HG03108 (cell line): Measurements from ENCODE around the gene CTDP1.

Experiments
- ATAC-seq: cut with Tn5 transposase; IDR thresholded peaks from one replicate; pipeline ENCODE4 v1.9.1; 2021; ENCODE audit warnings: moderate library complexity; ENCODE audit not compliant: unreplicated experiment

Gene CTDP1

GRCh38 chr18:79790996-79791972 is 111.7 kb downstream of the CTDP1 start:
- no peak for ATAC-seq

DNA sequence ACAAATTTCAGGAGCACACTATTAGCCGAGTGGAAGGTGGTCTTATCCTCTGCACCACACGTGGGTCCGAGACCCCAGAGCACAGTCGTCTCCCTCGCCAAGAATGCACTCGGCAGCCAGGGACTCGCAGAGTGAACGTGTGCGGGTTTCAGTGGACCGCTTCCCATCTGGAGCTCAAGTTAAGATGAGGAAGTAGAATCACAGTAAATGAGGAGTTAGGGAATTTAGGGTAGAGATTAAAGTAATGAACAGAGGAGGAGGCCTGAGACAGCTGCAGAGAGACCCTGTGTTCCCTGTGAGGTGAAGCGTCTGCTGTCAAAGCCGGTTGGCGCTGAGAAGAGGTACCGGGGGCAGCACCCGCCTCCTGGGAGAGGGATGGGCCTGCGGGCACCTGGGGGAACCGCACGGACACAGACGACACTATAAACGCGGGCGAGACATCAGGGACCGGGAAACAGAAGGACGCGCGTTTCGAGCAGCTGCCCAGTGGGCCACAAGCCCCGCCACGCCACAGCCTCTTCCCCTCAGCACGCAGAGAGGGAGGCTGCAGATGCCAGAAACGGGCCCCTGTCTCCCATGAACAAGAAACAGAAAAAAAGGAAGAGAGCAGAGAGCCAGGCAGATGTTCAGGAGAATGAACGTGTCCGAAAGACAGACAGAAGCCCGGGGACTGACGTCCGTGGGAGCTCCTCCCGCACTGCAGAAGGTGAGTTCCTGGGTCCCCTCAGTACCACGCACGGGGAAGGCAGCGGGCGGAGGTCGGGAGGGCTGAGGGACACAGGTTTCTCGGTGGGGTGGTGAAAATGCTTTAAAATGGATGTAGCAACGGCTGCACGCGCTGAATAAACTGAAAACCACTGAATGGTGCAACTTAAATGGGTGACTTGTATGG is 112.7 kb downstream of the CTDP1 start:
- no peak for ATAC-seq

GRCh38 chr18:79792988-79793355 is 113.4 kb downstream of the CTDP1 start:
- ATAC-seq = no peak

GRCh38 chr18:79794846-79795245 is 115.2 kb downstream of the CTDP1 start:
- ATAC-seq = no peak

DNA sequence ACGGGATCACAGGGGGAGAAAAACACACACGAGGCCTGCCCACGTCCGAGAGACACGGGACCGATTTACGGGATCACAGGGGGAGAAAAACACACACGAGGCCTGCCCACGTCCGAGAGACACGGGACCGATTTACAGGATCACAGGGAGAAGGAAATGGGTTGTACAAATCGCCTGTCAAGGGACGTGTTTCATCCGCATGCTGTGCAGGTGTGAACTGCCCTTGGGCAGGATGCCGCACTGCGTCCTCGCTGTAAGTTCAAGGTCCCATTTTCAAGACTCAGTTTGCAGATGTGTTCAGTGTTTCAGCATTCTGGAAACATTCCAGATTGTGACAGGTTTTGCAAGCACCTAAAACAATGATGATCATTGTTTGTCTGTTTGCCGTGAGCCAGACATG is 115.8 kb downstream of the CTDP1 start:
- no peak for ATAC-seq

- no peak for ATAC-seq
Observed at GRCh38 chr18:79796016-79796415, 116.4 kb downstream of the CTDP1 start.

DNA sequence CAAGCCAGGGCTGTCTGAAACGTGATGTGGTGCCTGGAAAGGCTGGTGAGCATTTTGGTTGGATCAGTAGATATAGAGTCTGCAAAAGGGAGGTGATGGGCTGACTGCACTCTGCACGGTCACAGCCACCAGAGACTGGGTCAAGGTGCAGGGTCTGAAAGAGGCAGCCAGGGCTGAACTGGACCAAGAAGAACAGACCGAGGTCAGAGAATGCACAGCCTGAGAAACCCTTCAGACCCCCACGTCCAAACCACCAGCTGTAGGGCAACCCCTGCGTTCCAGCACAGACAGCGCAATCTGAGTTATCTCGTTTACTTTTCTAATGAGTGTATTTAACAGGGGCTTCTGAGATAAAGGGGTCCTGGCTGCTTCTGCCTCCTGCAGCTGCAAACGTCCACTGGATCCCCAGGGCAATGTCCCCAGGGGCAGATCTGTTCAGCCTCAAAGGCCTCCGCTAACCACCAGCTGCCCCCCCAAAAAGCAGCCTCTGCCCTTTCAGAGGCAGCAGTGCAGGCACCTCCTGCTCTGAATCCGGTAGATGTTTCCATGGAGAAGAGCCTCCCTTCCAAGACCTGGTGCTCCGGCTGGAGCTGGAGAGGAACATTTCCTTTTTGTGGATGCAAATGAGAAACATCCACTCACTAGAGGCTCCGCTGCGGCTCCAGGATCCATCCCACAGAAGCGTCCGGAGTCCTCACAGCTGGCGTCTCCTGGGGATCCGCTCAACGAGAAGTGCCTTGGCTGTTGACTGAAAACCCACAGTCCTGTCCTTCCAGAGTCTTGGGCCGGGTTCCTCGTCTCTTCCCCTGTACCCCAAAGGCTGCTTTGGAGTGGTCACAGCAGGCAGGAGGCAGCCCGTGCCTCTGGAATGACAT is 117.2 kb downstream of the CTDP1 start:
- ATAC-seq = no peak

GRCh38 chr18:79797518-79798345 is 118.1 kb downstream of the CTDP1 start, which contains the start of gene KCNG2:
Gene KCNG2 (plus strand): TSS chr18:79797938. CDS start chr18:79863668, 65,730 bp downstream.
- no peak for ATAC-seq

DNA sequence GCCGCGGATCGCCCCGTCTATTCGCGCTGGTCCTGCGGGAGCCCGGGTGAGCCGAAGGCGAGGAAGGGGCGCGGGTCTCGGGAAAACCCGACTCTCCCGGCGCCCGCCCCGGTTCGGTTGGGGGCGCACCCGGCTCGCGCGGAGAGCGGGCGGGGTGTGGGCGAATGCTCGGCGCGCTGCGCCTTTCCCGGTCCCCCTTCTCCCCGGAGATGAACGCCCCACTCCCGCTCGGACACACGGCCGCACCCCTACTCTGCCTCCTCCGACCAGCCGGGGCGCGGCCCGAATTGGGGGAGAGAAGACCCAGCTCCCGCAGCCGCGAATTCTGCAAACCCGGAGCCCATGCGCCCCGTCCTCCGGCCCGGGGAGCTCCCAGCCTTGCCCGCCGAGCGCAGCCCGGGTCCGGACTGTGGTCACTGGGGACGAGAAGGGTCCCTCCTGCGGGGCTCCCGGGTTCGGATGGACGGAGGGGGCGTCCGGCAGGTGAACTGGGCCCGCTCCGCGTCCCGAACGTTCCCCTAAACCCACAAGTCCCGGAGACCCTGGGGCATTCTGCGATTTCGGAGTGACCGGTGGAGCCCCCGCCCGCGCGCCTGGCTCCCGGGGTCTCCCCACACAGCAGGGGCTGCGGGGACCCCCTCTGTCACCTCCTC is 118.9 kb downstream of the CTDP1 start:
- no peak for ATAC-seq

- ATAC-seq = no peak
Observed at GRCh38 chr18:79798999-79799370, 119.4 kb downstream of the CTDP1 start.

GRCh38 chr18:79799619-79800370 is 120.2 kb downstream of the CTDP1 start:
- no peak for ATAC-seq

GRCh38 chr18:79800371-79801180 is 121.0 kb downstream of the CTDP1 start:
- no peak for ATAC-seq

- no peak for ATAC-seq
Observed at GRCh38 chr18:79801217-79801616, 121.6 kb downstream of the CTDP1 start.

- no peak for ATAC-seq
Observed at GRCh38 chr18:79801641-79802040, 122.0 kb downstream of the CTDP1 start.

GRCh38 chr18:79802298-79802697 is 122.7 kb downstream of the CTDP1 start:
- no peak for ATAC-seq

DNA sequence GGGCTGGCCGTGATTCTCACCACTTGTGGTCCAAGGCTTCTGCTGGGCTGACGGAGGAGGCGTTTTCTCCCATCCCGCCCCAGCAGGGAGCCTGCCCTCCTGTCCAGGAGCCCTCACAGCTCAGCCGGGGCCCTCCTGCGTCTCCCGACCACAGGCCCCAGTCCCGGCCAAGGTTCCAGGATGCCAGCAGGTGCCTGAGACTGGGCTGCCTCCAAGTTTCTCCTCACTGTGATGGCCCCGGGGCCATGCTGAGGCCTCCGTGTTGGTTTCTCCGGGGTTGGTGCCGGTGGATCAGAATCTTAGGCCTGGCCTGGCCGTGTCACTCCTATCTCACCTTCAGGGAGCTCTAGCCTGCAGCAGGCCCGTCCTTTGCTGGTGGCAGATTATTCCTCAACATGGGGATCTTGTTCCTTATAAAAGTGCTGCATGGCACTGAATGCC is 124.0 kb downstream of the CTDP1 start:
- ATAC-seq = no peak
